ENCODE results near the gene RGP1. TPM values are rescaled to one million over a fixed set of nuclear protein-coding genes. Genes with fewer than 3 reads are reported as not detected.

RGP1 gene
- total and polyA plus RNA-seq, 9 of the 15 experiments (the other 6 are each of a cell fraction or from before 2014, with no cell fraction given) = 0.42 to 13.8 (median 6.7) TPM

- TF ChIP-seq HCFC1 (IDR thresholded peaks at IDR 0.05; ENCODE audit: low read depth, low read length) = no peak
- peak; percentile 41 for TF ChIP-seq PKNOX1 (IDR thresholded peaks at IDR 0.05)
- TF ChIP-seq HES1 (IDR thresholded peaks at IDR 0.05; ENCODE audit: low read depth) = no peak
- no peak for TF ChIP-seq RBFOX2 (IDR thresholded peaks at IDR 0.05; ENCODE audit: low read depth, low read length)
- TF ChIP-seq CBFA2T2 (conservative IDR thresholded peaks at IDR 0.05) = no peak
- no peak for TF ChIP-seq MXD1 (CRISPR knock-in tag; IDR thresholded peaks at IDR 0.05; ENCODE audit: borderline replicate concordance, poor library complexity, severe bottlenecking)
- peak; percentile 13; the same call in 1 of the 2 replicates for TF ChIP-seq USF2 (CRISPR knock-in tag; IDR thresholded peaks at IDR 0.05)
- TF ChIP-seq DPF2 (IDR thresholded peaks at IDR 0.05) = peak; percentile 64
- no peak for TF ChIP-seq YY1 (IDR thresholded peaks at IDR 0.05; ENCODE audit: borderline replicate concordance in 1 of 3, control insufficient read depth in 1 of 3, extremely low read depth in 1 of 3, insufficient read depth in 3 of 3, insufficient read length in 1 of 3, insufficient replicate concordance in 2 of 3, low read depth in 1 of 3, low read length in 2 of 3)
- 0 out of 2 replicates have a peak, but pooled peaks have one; percentile 7 for TF ChIP-seq SMARCA4 (IDR thresholded peaks at IDR 0.05)
- peak; percentile 49 for TF ChIP-seq ARID1B (IDR thresholded peaks at IDR 0.05)
- TF ChIP-seq ZNF75A (CRISPR knock-in tag; IDR thresholded peaks at IDR 0.05) = no peak
- TF ChIP-seq PHF8 (IDR thresholded peaks at IDR 0.05; ENCODE audit: borderline replicate concordance, low read length) = no peak
- 0 out of 2 replicates have a peak, but pooled peaks have one; percentile 29 for TF ChIP-seq MECOM (CRISPR knock-in tag; IDR thresholded peaks at IDR 0.05)
- TF ChIP-seq CHD4 (IDR thresholded peaks at IDR 0.05; ENCODE audit: insufficient read depth, insufficient replicate concordance, low read depth, low read length, poor library complexity, severe bottlenecking) = no peak
- TF ChIP-seq POLR2AphosphoS5 (IDR thresholded peaks at IDR 0.05; ENCODE audit: control insufficient read depth, insufficient read depth, low read depth, low read length) = no peak
- TF ChIP-seq ZNF592 (IDR thresholded peaks at IDR 0.05) = peak; percentile 42; the same call in 1 of the 2 replicates
- TF ChIP-seq RAD21 (CRISPR knock-in tag; conservative IDR thresholded peaks at IDR 0.05 in 1 of 2, IDR thresholded peaks at IDR 0.05 in 1 of 2) = no peak
- no peak for TF ChIP-seq NCOA2 (IDR thresholded peaks at IDR 0.05; ENCODE audit: partially characterized antibody in 2 of 2)
Observed at GRCh38 chr9:35798658-35799374, 49.7 kb downstream of the RGP1 start (continued).
